HG03280 (cell line): ENCODE results near the gene LITAF.
"Not testable (repeated sequence)": the region's sequence is repeated elsewhere in the genome, so short reads cannot be mapped to it uniquely, and the experiment has no call there.

Experiments used
- ATAC-seq: cut with Tn5 transposase; IDR thresholded peaks from one replicate; pipeline ENCODE4 v1.9.1; 2021; ENCODE audit warnings: mild to moderate bottlenecking, moderate library complexity; ENCODE audit not compliant: unreplicated experiment

Gene LITAF

DNA sequence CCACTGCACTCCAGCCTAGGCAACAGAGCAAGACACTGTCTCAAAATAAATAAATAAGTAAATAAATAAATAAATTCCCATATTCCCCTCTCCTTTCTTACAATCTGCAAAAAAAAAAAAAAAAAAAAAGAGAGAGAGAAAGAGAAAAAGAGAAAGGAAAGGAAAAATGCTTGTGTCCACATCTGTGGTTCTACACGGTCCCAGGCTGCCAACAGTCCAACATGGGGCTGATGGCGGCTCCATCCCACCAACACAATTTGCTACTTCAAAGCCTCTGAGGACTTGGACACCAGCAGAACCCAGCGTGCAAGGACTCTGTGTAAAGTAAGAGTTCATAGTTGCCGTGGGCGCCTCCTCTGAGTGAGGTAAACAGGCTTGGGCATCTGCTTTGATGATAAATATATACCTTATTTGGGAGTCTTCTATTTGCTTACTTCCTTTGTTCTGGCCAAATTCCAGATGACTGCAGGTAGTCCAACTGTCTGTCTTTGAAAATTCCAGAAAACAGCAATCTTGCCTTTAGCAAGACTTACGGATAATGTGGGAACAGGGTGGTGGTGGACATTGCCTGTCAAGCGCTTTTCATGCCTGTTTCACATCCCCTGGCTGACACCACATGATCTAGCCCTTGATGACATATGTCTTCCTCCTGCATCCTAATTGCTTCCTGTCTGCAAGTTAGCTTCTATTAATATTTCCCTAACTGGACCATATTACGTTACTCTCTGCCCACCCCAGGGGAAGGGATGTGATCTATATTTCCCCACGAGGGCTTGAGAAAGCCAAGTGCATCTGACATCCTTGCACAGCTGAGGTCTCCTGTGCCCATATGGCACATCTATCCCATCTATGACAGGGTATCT is 10.1 kb downstream of the LITAF start:
- peak; percentile 46 for ATAC-seq

DNA sequence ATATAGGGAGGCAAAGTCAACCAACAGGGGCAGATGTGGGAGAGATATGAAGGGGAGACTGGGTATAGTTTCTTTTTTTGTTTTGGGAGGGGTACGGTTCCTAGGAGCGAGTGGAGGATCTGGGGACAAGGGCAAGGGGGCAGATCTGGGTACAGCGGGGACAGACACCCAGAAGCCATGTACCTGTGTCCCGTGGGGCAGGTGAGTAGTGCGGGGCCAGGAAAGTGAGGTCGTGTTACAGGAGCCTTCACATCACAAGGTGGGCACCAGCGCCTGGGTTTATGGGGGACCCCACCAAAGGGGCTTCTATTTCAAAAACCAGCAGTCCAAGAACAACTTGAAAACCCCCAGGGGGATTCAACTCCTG is 11.5 kb downstream of the LITAF start:
- ATAC-seq = no peak

DNA sequence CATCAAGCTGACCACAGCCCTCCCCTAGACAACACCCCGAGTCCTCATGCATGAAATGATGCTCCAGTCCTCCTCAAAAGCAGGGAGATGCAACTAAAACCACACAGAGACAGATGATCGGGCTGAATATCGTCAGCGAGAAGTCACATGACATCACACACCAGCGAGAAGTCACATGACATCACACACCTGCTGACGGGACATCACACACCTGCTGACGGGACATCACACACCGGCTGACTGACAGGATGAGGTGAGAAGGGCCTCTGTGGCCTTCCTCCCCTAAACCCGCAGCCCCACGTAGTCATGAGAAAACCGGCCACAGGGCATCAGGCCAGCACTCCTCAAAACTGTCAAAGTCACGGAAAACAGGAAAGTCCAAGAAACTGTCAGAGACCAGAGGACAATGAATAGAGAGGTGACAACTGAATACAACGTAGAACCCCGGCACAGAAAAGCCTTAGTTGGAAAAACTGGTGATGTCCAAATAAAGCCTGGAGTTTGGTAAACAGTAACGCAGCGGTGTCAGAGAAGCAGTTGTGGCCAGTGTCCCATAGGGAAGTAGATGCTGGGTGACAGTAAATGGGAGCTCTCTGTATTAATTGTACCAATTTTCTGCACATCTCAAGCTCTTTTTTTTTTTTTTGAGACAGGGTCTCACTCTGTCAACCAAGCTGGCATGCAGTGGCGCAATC is 14.3 kb downstream of the LITAF start:
- ATAC-seq = no peak

DNA sequence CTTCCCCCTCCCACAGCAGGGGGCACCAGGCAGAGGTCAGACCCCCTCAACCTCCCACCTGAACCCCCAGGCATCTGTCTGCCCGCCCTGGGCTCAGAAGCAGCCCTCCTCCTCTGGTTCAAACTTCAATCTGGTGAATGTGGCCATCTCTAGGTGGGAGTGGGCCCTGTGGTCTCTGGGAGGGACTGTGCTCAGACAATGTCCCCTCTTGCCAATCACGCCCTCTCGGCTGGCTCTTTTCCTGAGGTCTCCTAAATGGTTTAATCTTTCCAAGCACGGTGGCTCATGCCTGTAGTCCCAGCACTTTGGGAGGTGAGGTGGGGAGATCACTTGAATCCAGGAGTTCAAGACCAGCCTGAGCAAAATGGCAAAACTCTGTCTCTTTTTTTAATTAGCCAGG is 15.2 kb downstream of the LITAF start:
- ATAC-seq = no peak

DNA sequence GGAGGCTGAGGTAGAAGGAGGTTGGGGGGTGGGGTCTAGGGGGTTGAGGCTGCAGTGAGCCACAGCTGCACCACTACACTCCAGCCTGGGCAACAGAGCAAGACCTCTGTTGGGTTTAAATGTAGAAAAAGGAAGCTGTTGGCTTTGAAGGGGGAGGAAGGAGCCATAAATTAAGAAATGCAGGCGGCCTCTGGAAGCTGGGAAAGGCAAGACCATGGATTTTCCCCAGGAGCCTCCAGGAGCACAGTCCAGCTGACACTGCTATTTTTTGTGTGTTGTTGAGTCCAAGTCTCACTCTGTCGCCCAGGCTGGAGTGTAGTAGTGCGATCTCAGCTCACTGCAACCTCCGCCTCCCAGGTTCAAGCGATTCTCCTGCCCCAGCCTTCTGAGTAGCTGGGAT is 15.9 kb downstream of the LITAF start:
- no peak for ATAC-seq

DNA sequence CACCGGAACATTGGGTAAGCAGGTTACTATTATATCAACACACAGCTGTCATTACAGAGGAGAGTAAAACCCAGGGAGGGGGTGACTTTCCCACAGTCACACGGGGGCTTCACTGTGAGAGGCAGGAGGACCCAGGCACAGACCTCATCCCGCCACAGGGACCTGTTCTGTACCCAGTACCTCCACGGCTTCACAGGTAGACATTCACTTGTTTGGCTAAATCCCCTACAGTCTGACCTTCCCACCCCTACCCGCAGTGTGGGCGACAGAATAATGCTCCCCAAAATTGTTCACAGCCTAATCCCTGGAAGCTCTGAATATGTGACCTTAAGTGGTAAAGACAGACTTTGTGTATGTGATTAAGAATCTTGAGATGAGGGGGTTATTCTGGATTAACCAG is 16.5 kb downstream of the LITAF start:
- ATAC-seq = no peak

DNA sequence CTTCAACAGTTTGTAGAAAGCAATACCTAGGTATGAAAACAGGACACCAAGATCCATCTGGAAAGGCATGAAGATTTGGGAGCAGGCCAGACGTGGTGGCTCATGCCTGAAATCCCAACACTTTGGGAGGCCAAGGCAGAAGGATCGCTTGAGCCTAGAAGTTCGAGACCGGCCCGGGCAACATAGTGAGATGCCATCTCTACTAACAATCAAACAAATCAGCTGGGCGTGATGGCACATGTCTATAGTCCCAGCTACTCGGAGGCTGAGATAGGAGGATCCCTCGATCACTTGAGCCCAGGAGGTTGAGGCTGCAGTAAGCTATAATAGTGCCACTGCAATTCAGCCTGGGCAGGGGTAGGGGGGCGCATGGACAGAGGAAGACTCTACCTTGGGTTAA is 20.3 kb downstream of the LITAF start:
- no peak for ATAC-seq

DNA sequence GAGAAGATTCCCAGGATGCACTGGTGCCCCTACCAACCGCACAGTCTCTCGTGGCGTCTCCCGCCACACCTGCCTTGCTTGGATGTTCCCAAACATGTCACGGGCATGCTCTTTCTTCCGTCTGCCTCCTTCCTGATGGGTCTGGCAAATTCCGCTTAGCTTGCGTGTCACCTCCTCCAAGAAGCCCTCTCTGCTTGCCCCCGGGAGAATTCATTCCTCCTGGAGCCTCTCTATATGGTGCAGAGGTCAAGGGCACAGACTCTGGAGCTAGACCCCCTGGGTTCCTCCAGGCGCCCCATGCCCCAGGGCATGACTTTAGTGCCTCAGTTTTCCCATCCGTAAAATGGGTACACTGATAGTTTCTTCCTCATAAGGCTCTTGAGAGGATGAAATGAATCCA is 21.1 kb downstream of the LITAF start:
- no peak for ATAC-seq

DNA sequence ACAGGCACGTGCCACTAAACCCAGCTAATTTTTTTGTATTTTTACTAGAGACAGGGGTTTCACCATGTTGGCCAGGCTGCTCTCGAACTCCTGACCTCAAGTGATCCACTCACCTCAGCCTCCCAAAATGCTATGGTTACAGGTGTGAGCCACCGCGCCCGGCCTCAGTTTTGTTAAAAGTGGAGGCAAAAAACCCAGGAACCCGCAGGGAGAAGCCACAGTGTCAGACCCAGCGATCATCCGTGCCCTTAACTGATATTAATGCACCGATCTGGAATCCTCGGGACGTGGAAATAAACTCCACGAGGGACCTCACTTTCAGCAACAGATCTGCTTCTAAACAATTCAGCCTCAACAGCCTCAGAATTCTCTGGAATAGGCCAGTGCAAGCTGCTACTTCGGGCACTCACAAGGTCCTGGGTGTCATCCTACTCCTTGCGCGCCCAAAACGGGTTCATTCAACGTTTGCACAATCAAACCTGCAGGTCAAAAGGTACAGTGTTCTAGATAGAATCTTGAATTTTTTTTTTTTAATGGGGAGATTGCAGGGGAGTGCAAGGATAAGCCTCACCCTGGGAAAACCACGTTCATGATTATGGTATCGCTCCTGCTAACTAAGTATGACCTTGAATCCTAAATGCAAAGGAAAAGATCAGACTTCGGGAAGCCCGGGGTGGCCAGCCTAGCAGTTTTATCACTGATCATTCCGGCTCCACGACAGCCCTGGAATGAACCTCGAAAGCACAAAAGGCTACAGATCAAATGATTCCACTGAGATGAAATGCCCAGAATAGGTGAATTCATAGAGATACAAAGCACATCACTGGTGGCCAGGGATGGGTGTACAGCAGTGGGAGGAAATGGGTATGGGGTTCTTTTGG is 22.4 kb downstream of the LITAF start:
- no peak for ATAC-seq

DNA sequence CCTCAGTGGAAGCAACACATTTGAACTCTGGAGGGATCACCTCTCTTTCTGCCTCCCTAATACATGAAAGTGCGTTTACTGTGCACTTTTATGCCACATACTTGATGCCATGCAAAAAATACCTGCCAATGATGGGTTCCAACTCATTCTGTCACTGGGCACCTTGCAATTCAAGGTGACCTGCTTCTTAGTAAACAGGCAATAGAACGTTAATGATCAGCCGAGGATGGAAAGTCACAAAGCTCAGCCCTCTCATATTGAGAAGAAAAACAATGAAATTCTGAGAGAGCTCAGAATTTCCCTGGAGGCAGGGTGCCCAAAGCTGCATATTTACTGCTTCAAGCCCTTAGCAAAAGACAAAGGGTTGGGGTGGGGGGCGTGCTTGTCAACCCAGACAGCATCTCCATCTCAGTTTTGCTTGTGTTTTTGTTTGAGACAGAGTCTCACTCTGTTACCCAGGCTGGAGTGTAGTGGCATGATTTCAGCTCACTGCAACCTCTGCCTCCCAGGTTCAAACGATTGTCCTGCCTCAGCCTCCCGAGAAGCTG is 23.2 kb downstream of the LITAF start:
- ATAC-seq = no peak

DNA sequence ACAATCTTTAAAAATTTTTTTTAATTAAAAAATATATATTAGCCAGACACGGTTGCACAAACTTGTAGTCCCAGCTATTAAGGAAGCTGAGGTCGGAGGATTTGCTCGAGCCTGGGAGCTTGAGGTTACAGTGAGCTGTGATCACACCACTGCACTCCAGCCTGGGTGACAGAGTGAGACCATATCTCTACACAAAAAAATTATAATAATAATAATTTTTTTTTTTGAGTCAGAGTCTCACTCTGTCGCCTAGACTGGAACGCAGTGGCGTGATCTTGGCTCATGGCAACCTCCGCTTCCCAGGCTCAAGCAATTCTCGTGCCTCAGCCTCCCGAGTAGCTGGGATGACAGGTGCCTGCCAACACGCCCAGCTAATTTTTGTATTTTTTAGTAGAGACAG is 23.8 kb downstream of the LITAF start:
- ATAC-seq = no peak

DNA sequence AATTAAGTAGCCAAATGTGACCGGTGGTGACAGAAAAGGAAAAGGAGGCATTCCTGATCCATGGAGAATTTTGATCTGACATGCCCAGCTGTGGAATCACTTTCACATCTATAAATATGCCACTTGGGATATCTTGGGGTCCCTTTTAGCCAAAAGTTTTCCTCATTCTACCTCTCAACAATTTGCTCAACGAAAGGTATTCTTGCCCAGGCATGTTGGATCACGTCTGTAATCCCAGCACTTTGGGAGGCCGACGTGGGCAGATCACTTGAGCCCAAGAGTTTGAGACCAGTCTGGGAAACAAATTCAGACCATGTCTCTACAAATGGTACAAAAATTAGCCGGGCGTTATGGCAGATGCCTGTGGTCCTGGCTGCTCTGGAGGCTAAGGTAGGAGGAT is 24.3 kb downstream of the LITAF start:
- ATAC-seq = no peak

DNA sequence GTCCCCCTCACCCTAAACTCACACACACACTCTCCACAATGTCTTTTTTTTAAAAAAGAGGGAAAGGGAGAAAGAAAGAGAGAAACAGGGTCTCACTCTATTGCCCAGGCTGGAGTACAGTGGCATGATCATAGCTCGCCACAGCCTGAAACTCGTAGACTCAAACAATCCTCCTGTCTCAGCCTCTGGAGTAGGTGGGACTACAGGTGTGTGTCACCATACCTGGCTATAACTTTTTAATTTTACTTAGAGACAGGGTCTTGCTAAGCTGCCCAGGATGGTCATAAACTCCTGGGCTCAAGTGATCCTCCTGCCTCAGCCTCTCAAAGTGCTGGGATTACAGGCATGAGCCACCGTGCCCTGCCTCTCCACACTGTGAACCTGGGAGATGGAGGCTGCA is 24.9 kb downstream of the LITAF start:
- no peak for ATAC-seq

DNA sequence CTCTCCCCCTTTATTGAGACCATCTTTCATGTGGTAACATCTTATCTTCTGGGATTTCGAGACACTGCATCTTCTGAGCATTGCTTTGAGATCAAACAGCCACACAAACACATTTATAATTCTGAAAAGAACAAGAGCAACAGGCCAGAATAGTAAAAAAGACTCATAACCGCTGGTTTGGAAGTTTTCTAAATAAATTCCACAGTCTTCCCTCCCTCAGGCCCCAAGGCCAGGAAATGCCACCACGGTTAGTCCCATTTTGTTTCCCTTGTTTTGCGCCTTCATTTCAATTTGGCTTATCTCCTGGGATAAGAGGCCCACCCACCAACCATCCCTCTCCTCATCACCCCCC is 25.3 kb downstream of the LITAF start:
- ATAC-seq = no peak

DNA sequence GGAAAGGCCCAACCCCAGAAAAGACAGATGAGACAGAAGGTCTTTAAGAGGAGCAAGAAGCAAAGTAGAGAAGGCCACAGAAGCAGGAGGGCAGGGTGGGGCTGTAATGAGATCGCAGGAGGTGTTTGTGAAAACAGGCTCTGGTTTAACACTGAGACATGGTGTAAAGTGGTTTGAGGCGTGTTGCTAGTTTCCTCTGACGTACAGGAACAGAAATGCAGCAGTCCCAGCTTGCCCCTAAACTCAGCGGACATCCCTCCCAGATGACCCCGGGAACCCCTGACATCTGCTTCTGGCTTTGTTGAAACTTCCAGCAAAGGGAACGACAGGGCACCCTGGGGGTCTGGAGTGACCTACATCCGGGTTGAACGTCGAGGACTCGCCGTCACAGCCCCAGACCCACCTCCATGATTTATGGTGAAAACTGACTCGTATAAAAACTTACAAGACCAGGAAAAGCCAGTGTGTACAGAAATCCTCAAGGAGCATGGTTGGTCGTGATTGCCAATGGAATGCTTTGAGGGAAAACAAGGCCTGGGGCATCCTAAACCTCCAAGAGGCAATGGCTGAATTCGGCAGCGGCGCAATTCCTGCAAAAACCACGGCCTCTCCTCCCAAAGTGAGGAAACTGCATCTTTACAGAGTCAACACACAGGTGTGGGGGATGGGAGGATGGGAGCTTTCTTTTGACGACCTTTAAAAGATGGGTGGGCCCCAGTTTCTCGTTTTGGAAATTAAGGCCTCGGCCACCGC is 25.8 kb downstream of the LITAF start:
- ATAC-seq = no peak

DNA sequence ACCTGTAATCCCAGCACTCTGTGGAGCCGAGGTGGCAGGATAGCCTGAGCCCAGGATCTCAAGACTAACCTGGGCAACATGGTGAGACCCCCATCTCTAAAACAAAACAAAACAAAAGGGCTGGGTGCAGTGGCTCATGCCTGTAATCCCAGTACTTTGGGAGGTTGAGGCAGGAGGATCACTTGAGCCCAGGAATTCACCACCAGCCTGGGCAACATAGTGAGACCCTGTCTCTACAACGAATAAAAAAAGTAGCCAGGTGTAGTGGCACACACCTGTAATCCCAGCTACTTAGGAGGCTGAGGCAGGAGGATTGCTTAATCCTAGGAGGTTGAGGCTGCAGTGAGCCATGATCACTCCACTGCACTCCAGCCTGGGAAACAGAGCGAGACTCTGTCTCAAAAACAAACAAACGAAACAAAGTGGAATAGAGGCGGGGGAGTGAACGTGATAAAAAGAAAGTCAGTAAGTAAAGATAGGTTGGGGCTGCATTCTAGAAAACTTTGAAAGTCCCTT is 28.4 kb downstream of the LITAF start:
- not testable (repeated sequence) for ATAC-seq

DNA sequence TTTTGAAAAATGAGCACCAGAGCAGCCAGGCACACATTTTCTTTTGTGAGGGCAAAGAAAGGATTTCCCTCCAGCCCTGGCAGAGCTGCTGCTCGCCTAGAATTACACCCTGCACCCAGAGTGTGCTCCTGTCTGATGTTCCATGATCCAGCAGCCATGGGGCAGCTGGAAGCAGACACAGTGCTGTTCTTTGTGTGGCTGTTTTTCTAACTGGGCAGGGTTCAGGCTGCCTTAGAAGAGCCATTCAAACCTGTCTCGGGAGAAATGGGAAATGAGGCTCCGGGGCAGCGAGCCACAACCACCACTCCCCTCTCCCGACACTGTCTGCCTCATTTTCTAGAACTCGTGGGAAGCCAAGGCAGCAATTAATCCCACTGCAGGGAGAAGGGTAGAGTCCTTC is 28.9 kb downstream of the LITAF start:
- no peak for ATAC-seq

DNA sequence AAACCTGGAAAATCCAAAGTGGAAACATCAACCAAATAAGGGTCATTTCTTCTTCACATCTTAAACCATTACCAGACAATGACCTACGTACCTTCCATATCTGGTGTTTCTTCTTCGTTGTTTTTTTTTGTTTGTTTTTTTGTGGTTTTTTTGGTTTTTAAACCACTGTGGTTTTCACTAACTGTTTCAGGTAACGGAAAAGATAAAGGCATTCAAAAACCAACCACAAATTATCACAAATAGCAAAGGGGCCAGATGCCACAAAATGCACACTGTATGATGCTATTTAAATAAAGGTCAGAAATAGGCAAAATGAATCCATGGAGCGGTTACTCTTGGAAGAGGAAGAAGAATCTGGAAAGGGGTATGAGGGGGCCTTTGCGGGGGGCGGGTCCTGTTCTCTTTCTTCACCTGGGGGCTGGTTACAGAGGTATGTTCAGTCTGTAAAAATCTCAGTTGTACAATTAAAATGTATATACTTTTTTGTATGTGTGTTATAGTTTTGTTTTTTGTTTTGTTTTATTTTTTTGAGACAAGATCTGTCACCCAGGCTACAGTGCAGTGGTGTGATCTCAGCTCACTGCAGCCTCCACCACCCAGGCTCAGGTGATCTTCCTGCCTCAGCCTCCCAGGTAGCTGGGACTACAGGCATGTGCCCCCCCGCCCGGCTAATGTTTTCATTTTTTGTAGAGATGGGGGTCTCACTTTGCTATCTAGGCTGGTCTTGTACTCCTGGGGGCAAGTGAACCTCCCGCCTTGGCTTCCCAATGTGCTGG is 29.6 kb downstream of the LITAF start:
- ATAC-seq = no peak

DNA sequence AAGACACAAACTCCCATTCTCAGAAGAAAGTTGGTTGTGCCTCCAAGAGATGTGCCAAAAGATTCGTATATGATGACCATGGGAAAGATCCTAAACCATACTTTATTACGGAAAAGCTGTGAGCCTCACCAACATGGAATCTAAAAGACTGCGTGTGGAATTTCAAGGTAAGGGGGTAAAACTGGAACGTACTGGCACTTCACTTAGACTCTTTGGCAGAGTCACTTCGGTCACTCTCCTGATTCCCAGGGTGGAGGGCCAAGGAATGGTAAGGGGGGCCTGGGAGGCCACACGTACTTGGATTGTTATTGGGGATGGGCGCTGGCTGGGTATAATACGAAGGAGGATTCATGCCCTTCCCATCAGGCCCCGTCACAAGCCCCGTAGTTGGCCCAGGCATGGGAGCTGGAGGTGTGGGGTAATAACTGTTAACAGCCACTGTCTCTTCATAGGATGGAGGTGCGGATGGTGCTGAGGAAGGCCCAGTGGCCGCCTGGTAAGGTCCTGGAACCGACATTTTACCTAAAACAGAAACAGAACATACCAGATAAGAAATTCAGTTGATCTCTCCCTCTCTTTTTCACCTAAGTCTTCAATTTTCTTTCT is 30.4 kb downstream of the LITAF start:
- no peak for ATAC-seq
